Embryonic facial prominence (tissue), 1 donor: ENCODE results near the gene NECTIN1.

Experiments
- DNase-seq: peaks from one replicate; pipeline ENCODE4 v3.0.0-alpha.2; 2016; ENCODE audit errors: extremely low spot score

Gene NECTIN1

GRCh38 chr11:119713359-119714040 is 15.5 kb downstream of the NECTIN1 start:
- no peak for DNase-seq

- DNase-seq: no peak
These were observed 16.3 kb downstream of the NECTIN1 start for GRCh38 chr11:119712459-119713358.

- no peak for DNase-seq
These were observed 17.0 kb downstream of the NECTIN1 start for GRCh38 chr11:119712006-119712405.

- no peak for DNase-seq
These were observed 17.5 kb downstream of the NECTIN1 start for GRCh38 chr11:119711476-119711875.

- DNase-seq: no peak
These were observed 18.6 kb downstream of the NECTIN1 start for GRCh38 chr11:119710417-119710816.

GRCh38 chr11:119709638-119710346 is 19.2 kb downstream of the NECTIN1 start:
- peak; percentile 93 for DNase-seq

GRCh38 chr11:119709171-119709570 is 19.8 kb downstream of the NECTIN1 start:
- DNase-seq: no peak

GRCh38 chr11:119708384-119708783 is 20.6 kb downstream of the NECTIN1 start:
- DNase-seq: no peak

- DNase-seq: no peak
These were observed 22.1 kb downstream of the NECTIN1 start for GRCh38 chr11:119706887-119707286.

- no peak for DNase-seq
These were observed 23.0 kb downstream of the NECTIN1 start for GRCh38 chr11:119706029-119706428.

GRCh38 chr11:119705362-119705761 is 23.6 kb downstream of the NECTIN1 start:
- DNase-seq: no peak

GRCh38 chr11:119704849-119705248 is 24.2 kb downstream of the NECTIN1 start:
- no peak for DNase-seq

- DNase-seq: no peak
These were observed 27.1 kb downstream of the NECTIN1 start for GRCh38 chr11:119701591-119702549.

- DNase-seq: no peak
These were observed 28.3 kb downstream of the NECTIN1 start for GRCh38 chr11:119700536-119701346.

- no peak for DNase-seq
These were observed 29.0 kb downstream of the NECTIN1 start for GRCh38 chr11:119700030-119700429.

GRCh38 chr11:119699227-119699626 is 29.8 kb downstream of the NECTIN1 start:
- no peak for DNase-seq

- no peak for DNase-seq
These were observed 31.1 kb downstream of the NECTIN1 start for GRCh38 chr11:119697882-119698281.

- DNase-seq: no peak
These were observed 31.6 kb downstream of the NECTIN1 start for GRCh38 chr11:119697445-119697844.

GRCh38 chr11:119696378-119697222 is 32.4 kb downstream of the NECTIN1 start:
- no peak for DNase-seq
